Measurements from ENCODE around the gene POTEF.
"Not testable (repeated sequence)": the region's sequence is repeated elsewhere in the genome, so short reads cannot be mapped to it uniquely, and the experiment has no call there.

Gene POTEF

DNA sequence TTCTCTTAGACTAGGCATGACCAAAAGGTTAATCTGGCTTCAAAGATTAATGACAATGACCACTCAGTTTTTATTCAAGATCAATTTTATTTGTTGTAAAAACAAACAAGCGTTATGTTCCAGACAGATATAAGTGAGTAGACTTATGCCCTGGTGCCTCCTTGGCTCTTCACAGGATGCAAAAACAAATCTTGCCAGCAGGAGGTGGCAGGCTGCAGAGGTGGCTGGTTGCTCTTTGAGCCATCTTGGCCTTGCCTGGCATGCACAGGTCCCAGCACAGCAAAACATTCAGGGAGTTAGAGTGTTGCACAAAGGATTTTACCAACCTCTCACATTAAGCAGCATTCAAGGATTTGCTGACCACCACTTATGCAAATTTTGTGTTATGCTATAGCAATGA lies 103.1 kb downstream of the POTEF start:
- not testable (repeated sequence) for H3K4me3 ChIP-seq (ENCODE audit: low read depth in 1 of 2, low read length in 2 of 2); H3K27ac ChIP-seq (ENCODE audit: low read depth, low read length); H3K9ac ChIP-seq (ENCODE audit: low read depth in 1 of 2, low read length in 2 of 2); H3K9me3 ChIP-seq (ENCODE audit: control insufficient read depth in 1 of 2, low read length in 2 of 2); H3K27me3 ChIP-seq (ENCODE audit: control insufficient read depth in 1 of 2, insufficient read depth in 2 of 2, low read length in 2 of 2); H3K36me3 ChIP-seq (ENCODE audit: control insufficient read depth in 1 of 2, insufficient read depth in 2 of 2, low read length in 2 of 2); H3K4me1 ChIP-seq (ENCODE audit: control insufficient read depth in 1 of 2, insufficient read depth in 2 of 2, low read length in 2 of 2)

Data from duodenal mucosa (tissue), 2 donors.